MG63 (cell line): ENCODE data around the gene TMEM198. TPM values are rescaled to one million over a fixed set of nuclear protein-coding genes. Genes with fewer than 3 reads are reported as not detected.

Source experiments
- total RNA-seq: library from RNA; depleted of rRNA; stranded (reverse); fragments of >200 nt; shearing (Covaris generic); gene quantifications from 2 replicates; pipeline ENCODE4 v1.2.3, GENCODE V29; 2014; ENCODE audit warnings: low replicate concordance; rRNA removed

TMEM198 gene
- total RNA-seq, 1 experiment from 2014 or later = 5.1 TPM

Other genes with a start within 250 kb of the TMEM198 start
- gene PTPRN, start 234.6 kb upstream of the TMEM198 start, total RNA-seq = not detected in 2 replicates
- gene RESP18, start 211.3 kb upstream of the TMEM198 start, total RNA-seq = not detected in 2 replicates
- 56.4 and 73.1 TPM in 2 replicates for gene DNPEP, start 156.1 kb upstream of the TMEM198 start, total RNA-seq
- 3.8 and 22.6 TPM in 2 replicates for gene DES, start 125.7 kb upstream of the TMEM198 start, total RNA-seq
- 11.6 and 12.6 TPM in 2 replicates for gene SPEG, start 109.2 kb upstream of the TMEM198 start, total RNA-seq
- 61.4 and 89.6 TPM in 2 replicates for gene GMPPA, start 45.1 kb upstream of the TMEM198 start, total RNA-seq
- not detected in 2 replicates for gene ASIC4, start 29.5 kb upstream of the TMEM198 start, total RNA-seq
- gene CHPF, start 219 bp upstream of the TMEM198 start, total RNA-seq = 26.6 and 40.4 TPM in 2 replicates
- 37.6 and 49.9 TPM in 2 replicates for gene OBSL1, start 27.5 kb downstream of the TMEM198 start, total RNA-seq
- gene INHA, start 28.3 kb downstream of the TMEM198 start, total RNA-seq = not detected in 2 replicates
- gene STK11IP, start 53.8 kb downstream of the TMEM198 start, total RNA-seq = 8.2 and 15.8 TPM in 2 replicates
- 3.0 and 4.9 TPM in 2 replicates for gene SLC4A3, start 83.6 kb downstream of the TMEM198 start, total RNA-seq